Caco-2 (cell line): ENCODE data around the gene METTL21A. TPM values are rescaled to one million over a fixed set of nuclear protein-coding genes. Genes with fewer than 3 reads are reported as not detected.
"Not testable (repeated sequence)": the region's sequence is repeated elsewhere in the genome, so short reads cannot be mapped to it uniquely, and the experiment has no call there.

ENCODE experiments used
- BruUV-seq: library from RNA; stranded (reverse); fragments of 400-500 nt; replicated peaks from 2 replicates; lab custom pipeline; 2021; lab: Mats Ljungman, UMichigan
- CTCF ChIA-PET: fragments of 300-600 bp; sonication (Branson Sonifier 250); formaldehyde crosslinking; loops from one replicate; lab custom pipeline; 2022; ENCODE audit warnings: antibody characterized with exemption; lab: Charles Lee
- POLR2A ChIA-PET: fragments of 300-600 bp; sonication (Branson Sonifier 250); formaldehyde crosslinking; loops from one replicate; lab custom pipeline; 2022; ENCODE audit warnings: antibody characterized with exemption; lab: Charles Lee
- DNase-seq, 2 experiments: peaks; one replicate each; pipeline versions ENCODE4 v3.0.0 to v3.0.0-alpha.2; 2020 to 2022
- H3K27me3 ChIP-seq: replicated peaks from 2 replicates; pipeline ENCODE4 v1.6.0; 2011; ENCODE audit warnings: low read length; ENCODE audit not compliant: control insufficient read depth, insufficient read depth
- H3K36me3 ChIP-seq: 2 replicates; pipeline ENCODE4 v1.5.1; 2011; ENCODE audit warnings: low read length; ENCODE audit not compliant: control insufficient read depth, insufficient read depth
- H3K4me1 ChIP-seq: fragments of 250-450 bp; sonication (Bioruptor Pico); 2 replicates; pipeline ENCODE4 v1.5.1; 2020; ENCODE audit warnings: mild to moderate bottlenecking
- H3K4me3 ChIP-seq: 2 replicates; pipeline ENCODE4 v1.5.1; 2011; ENCODE audit warnings: low read depth, mild to moderate bottlenecking, control low read depth, low read length
- H3K9me3 ChIP-seq: fragments of 250-450 bp; sonication (Bioruptor Pico); 2 replicates; pipeline ENCODE4 v1.5.1; 2020; ENCODE audit warnings: mild to moderate bottlenecking, moderate library complexity
- H3K27ac Mint-ChIP-seq: one replicate; pipeline ENCODE4 v1.8.0; 2022; ENCODE audit warnings: mixed read lengths; ENCODE audit not compliant: unreplicated experiment
- H3K27me3 Mint-ChIP-seq: one replicate; pipeline ENCODE4 v1.8.0; 2022; ENCODE audit warnings: mixed read lengths; ENCODE audit not compliant: insufficient read depth, unreplicated experiment
- H3K36me3 Mint-ChIP-seq: one replicate; pipeline ENCODE4 v1.8.0; 2022; ENCODE audit warnings: mild to moderate bottlenecking, mixed read lengths; ENCODE audit not compliant: insufficient read depth, unreplicated experiment
- H3K4me1 Mint-ChIP-seq: one replicate; pipeline ENCODE4 v1.8.0; 2022; ENCODE audit warnings: low read depth, mixed read lengths; ENCODE audit not compliant: unreplicated experiment
- H3K4me3 Mint-ChIP-seq: one replicate; pipeline ENCODE4 v1.8.0; 2022; ENCODE audit warnings: mild to moderate bottlenecking, moderate library complexity, mixed read lengths; ENCODE audit not compliant: unreplicated experiment
- H3K9me3 Mint-ChIP-seq: one replicate; pipeline ENCODE4 v1.8.0; 2022; ENCODE audit warnings: mixed read lengths; ENCODE audit not compliant: unreplicated experiment
- CTCF ChIP-seq, 2 experiments: fragments of 200-600 bp in 1 of 2; IDR thresholded peaks; 1 replicate in 1 of 2; 2 replicates in 1 of 2; pipeline versions ENCODE4 v1.5.1 to v1.8.0; 2011 to 2022; ENCODE audit warnings: antibody characterized with exemption in 1 of 2, control low read depth in 1 of 2, inconsistent platforms in 1 of 2, low read depth in 1 of 2, low read length in 1 of 2, mild to moderate bottlenecking in 1 of 2, moderate library complexity in 1 of 2; ENCODE audit not compliant: insufficient read depth in 1 of 2, severe bottlenecking in 1 of 2, unreplicated experiment in 1 of 2
- intact Hi-C: fragments of 100-400 bp; cut with micrococcal nuclease; formaldehyde crosslinking; loops from one replicate; pipeline ENCODE4 v1.10.0; 2022; ENCODE audit not compliant: unreplicated experiment
- total RNA-seq: library from RNA; stranded (reverse); gene quantifications from 2 replicates; pipeline ENCODE4 v1.2.3, GENCODE V29; 2022

The METTL21A gene
- total RNA-seq, 1 experiment from 2014 or later: 31.0 TPM

GRCh38 chr2:207658156-207658555 lies 33.0 kb upstream of the METTL21A start:
- peaks cover 16% of the 10 kb centered on the region for H3K4me1 Mint-ChIP-seq
- no peaks in the 10 kb centered on the region for H3K36me3 Mint-ChIP-seq
- Histone ChIP-seq H3K36me3 (no peaks in the 10 kb centered on the region), H3K4me3 (no peak overlapping the region), H3K27me3 (no peaks in the 10 kb centered on the region), H3K9me3 (no peaks in the 10 kb centered on the region), H3K4me1 (peaks cover 6% of the 10 kb centered on the region)
- no peaks in the 10 kb centered on the region for H3K27me3 Mint-ChIP-seq
- intact Hi-C loops: no loop called here
- ChIA-PET CTCF (no interaction called here), POLR2A (interaction anchor here (1.0 kb wide), 1 partner anchor 12 kb away, joined by 3 read pairs; no protein-coding TSS in a partner anchor)
- no peak overlapping the region for H3K27ac Mint-ChIP-seq
- no peak overlapping the region for H3K4me3 Mint-ChIP-seq
- BruUV-seq: no TSS peak
- no peak for TF ChIP-seq CTCF (IDR thresholded peaks at IDR 0.05; ENCODE audit: insufficient read depth in 1 of 2, low read depth in 1 of 2, low read length in 1 of 2, severe bottlenecking in 1 of 2, unreplicated experiment in 1 of 2)
- DNase-seq: peak in 1 of 2 experiments; percentile 7
- H3K9me3 Mint-ChIP-seq: no peaks in the 10 kb centered on the region

GRCh38 chr2:207655000-207655399 lies 29.8 kb upstream of the METTL21A start:
- no peaks in the 10 kb centered on the region for H3K9me3 ChIP-seq
- H3K36me3 ChIP-seq: no peaks in the 10 kb centered on the region
- Mint-ChIP-seq H3K4me3 (no peak overlapping the region), H3K27ac (no peak overlapping the region), H3K4me1 (peaks cover 6% of the 10 kb centered on the region), H3K36me3 (no peaks in the 10 kb centered on the region), H3K27me3 (no peaks in the 10 kb centered on the region), H3K9me3 (no peaks in the 10 kb centered on the region)
- peak in 1 of 2 experiments; percentile 17 for DNase-seq
- no peaks in the 10 kb centered on the region for H3K4me1 ChIP-seq
- H3K27me3 ChIP-seq: no peaks in the 10 kb centered on the region
- intact Hi-C loops: loop anchor here (2.0 kb wide), 1 partner anchor 22 kb away; no protein-coding TSS in a partner anchor
- ChIA-PET CTCF (interaction anchor here (1.0 kb wide), 1 partner anchor 29 kb away, joined by 3 read pairs; no protein-coding TSS in a partner anchor), POLR2A (no interaction called here)
- no peak overlapping the region for H3K4me3 ChIP-seq
- BruUV-seq: no TSS peak
- no peak for TF ChIP-seq CTCF (IDR thresholded peaks at IDR 0.05; ENCODE audit: insufficient read depth in 1 of 2, low read depth in 1 of 2, low read length in 1 of 2, severe bottlenecking in 1 of 2, unreplicated experiment in 1 of 2)

GRCh38 chr2:207646582-207646981 lies 21.4 kb upstream of the METTL21A start:
- H3K27me3 ChIP-seq, H3K4me3 ChIP-seq, H3K36me3 ChIP-seq, CTCF ChIA-PET, H3K4me1 ChIP-seq, H3K27me3 Mint-ChIP-seq, H3K36me3 Mint-ChIP-seq, H3K9me3 Mint-ChIP-seq, DNase-seq, intact Hi-C loops, H3K4me3 Mint-ChIP-seq, BruUV-seq, POLR2A ChIA-PET, H3K4me1 Mint-ChIP-seq, H3K27ac Mint-ChIP-seq, H3K9me3 ChIP-seq: not testable (repeated sequence)
